Erythroblast (primary cell): ENCODE data around the gene PASK.

Experiments used
- GATA1 ChIP-seq: IDR thresholded peaks from 2 replicates; pipeline ENCODE4 v1.6.1; 2011; ENCODE audit warnings: low read depth, mild to moderate bottlenecking, control low read depth, low read length, moderate library complexity
- POLR2A ChIP-seq: IDR thresholded peaks from 2 replicates; pipeline ENCODE4 v1.6.1; 2011; ENCODE audit warnings: mild to moderate bottlenecking, low read length

- TF ChIP-seq POLR2A (no peak), GATA1 (no peak)
Observed at GRCh38 chr2:241126201-241126611, 23.1 kb downstream of the PASK start.
